SK-N-SH treated with all-trans-retinoic acid at 6 μM for 48 hours (cell line): ENCODE data around the gene RPP30.

ENCODE experiments used
- ARNTL ChIP-seq: fragments of 450-650 bp; formaldehyde crosslinking; IDR thresholded peaks from 2 replicates; pipeline ENCODE4 v1.5.0; 2020; ENCODE audit warnings: low read depth, mild to moderate bottlenecking, moderate library complexity, borderline replicate concordance
- BACH2 ChIP-seq: fragments of 250-450 bp; sonication (Bioruptor Pico); IDR thresholded peaks from 2 replicates; pipeline ENCODE4 v1.9.0; 2021; ENCODE audit warnings: mild to moderate bottlenecking, borderline replicate concordance
- CREB5 ChIP-seq: fragments of 250-450 bp; sonication (Bioruptor Pico); IDR thresholded peaks from 2 replicates; pipeline ENCODE4 v1.5.1; 2020; ENCODE audit warnings: low read depth, mild to moderate bottlenecking, moderate library complexity
- CSRNP3 ChIP-seq: fragments of 250-450 bp; sonication (Bioruptor Pico); IDR thresholded peaks from 2 replicates; pipeline ENCODE4 v1.5.1; 2021; ENCODE audit warnings: mild to moderate bottlenecking, moderate library complexity
- ESRRG ChIP-seq: fragments of 250-450 bp; sonication (Bioruptor Pico); IDR thresholded peaks from 2 replicates; pipeline ENCODE4 v1.6.1; 2021; ENCODE audit warnings: mild to moderate bottlenecking
- OSR1 ChIP-seq: fragments of 250-450 bp; sonication (Bioruptor Pico); IDR thresholded peaks from 2 replicates; pipeline ENCODE4 v1.8.0; 2022; ENCODE audit warnings: moderate library complexity, mild to moderate bottlenecking, inconsistent platforms
- TSHZ2 ChIP-seq: fragments of 250-450 bp; sonication (Bioruptor Pico); IDR thresholded peaks from 2 replicates; pipeline ENCODE4 v1.5.0; 2020; ENCODE audit warnings: mild to moderate bottlenecking, moderate library complexity
- ZC3H10 ChIP-seq: fragments of 250-450 bp; sonication (Bioruptor Pico); IDR thresholded peaks from 2 replicates; pipeline ENCODE4 v1.5.1; 2021; ENCODE audit warnings: mild to moderate bottlenecking, moderate library complexity
- ZFP30 ChIP-seq: fragments of 450-650 bp; formaldehyde crosslinking; IDR thresholded peaks from 2 replicates; pipeline ENCODE4 v1.5.0; 2022; ENCODE audit warnings: mild to moderate bottlenecking, moderate library complexity
- ZNF8 ChIP-seq: fragments of 450-650 bp; formaldehyde crosslinking; IDR thresholded peaks from 2 replicates; pipeline ENCODE4 v1.5.0; 2020; ENCODE audit warnings: mild to moderate bottlenecking, moderate library complexity

GRCh38 chr10:90860790-90861189, 11.0 kb upstream of the RPP30 start:
- no peak for TF ChIP-seq CSRNP3 (CRISPR knock-in tag)
- TF ChIP-seq CREB5: no peak
- TF ChIP-seq TSHZ2 (CRISPR knock-in tag): no peak
- TF ChIP-seq ARNTL (CRISPR knock-in tag): no peak
- no peak for TF ChIP-seq BACH2 (CRISPR knock-in tag)
- TF ChIP-seq OSR1 (CRISPR knock-in tag): no peak
- no peak for TF ChIP-seq ZNF8 (CRISPR knock-in tag)
- TF ChIP-seq ESRRG (CRISPR knock-in tag): no peak
- TF ChIP-seq ZC3H10: no peak
- TF ChIP-seq ZFP30 (CRISPR knock-in tag): no peak
